Measurements from ENCODE around the gene NPAS3.

DNA sequence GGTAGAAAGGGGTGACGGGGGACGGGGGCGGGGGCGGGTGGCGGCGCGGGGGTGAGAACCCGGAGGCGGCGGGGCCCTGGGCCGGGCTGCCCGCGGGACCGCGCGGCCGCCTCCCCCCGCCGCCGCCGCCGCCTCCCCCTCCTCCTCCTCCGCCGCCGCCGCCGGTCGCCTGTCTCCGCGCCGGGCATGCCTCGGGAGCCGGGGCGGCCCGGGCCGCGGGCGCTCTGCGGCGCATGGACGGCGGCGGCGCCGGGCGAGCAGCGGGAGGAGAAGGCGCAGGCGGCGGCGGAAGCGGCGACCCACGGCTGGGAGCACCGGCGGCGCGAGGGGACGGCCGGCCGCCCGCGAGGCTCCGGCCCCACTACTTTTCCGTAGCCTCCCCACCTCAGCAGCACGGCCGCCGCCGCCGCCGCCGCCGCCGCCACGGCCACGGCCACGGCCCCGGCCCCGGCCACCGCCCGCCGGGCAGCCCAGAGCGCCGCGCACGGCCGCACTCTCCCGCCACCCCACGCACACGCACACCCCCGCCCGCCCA, at the start of gene NPAS3:
- TF ChIP-seq CREM (IDR thresholded peaks at IDR 0.05) (no peak), CREM (CRISPR knock-in tag; IDR thresholded peaks at IDR 0.05) (no peak), CBX2 (IDR thresholded peaks at IDR 0.05; ENCODE audit: low read depth, low read length) (no peak), CBX2 (CRISPR knock-in tag; IDR thresholded peaks at IDR 0.05; ENCODE audit: low read depth) (no peak), FOSL1 (CRISPR knock-in tag; IDR thresholded peaks at IDR 0.05; ENCODE audit: borderline replicate concordance) (no peak), HNRNPUL1 (IDR thresholded peaks at IDR 0.05; ENCODE audit: low read depth, low read length) (no peak), CBX1 (IDR thresholded peaks at IDR 0.05; ENCODE audit: low read depth) (no peak)
- TF ChIP-seq, protein P1, sequence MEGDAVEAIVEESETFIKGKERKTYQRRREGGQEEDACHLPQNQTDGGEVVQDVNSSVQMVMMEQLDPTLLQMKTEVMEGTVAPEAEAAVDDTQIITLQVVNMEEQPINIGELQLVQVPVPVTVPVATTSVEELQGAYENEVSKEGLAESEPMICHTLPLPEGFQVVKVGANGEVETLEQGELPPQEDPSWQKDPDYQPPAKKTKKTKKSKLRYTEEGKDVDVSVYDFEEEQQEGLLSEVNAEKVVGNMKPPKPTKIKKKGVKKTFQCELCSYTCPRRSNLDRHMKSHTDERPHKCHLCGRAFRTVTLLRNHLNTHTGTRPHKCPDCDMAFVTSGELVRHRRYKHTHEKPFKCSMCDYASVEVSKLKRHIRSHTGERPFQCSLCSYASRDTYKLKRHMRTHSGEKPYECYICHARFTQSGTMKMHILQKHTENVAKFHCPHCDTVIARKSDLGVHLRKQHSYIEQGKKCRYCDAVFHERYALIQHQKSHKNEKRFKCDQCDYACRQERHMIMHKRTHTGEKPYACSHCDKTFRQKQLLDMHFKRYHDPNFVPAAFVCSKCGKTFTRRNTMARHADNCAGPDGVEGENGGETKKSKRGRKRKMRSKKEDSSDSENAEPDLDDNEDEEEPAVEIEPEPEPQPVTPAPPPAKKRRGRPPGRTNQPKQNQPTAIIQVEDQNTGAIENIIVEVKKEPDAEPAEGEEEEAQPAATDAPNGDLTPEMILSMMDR (CRISPR knock-in tag; IDR thresholded peaks at IDR 0.05) = no peak
- TF ChIP-seq, protein P2, sequence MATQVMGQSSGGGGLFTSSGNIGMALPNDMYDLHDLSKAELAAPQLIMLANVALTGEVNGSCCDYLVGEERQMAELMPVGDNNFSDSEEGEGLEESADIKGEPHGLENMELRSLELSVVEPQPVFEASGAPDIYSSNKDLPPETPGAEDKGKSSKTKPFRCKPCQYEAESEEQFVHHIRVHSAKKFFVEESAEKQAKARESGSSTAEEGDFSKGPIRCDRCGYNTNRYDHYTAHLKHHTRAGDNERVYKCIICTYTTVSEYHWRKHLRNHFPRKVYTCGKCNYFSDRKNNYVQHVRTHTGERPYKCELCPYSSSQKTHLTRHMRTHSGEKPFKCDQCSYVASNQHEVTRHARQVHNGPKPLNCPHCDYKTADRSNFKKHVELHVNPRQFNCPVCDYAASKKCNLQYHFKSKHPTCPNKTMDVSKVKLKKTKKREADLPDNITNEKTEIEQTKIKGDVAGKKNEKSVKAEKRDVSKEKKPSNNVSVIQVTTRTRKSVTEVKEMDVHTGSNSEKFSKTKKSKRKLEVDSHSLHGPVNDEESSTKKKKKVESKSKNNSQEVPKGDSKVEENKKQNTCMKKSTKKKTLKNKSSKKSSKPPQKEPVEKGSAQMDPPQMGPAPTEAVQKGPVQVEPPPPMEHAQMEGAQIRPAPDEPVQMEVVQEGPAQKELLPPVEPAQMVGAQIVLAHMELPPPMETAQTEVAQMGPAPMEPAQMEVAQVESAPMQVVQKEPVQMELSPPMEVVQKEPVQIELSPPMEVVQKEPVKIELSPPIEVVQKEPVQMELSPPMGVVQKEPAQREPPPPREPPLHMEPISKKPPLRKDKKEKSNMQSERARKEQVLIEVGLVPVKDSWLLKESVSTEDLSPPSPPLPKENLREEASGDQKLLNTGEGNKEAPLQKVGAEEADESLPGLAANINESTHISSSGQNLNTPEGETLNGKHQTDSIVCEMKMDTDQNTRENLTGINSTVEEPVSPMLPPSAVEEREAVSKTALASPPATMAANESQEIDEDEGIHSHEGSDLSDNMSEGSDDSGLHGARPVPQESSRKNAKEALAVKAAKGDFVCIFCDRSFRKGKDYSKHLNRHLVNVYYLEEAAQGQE (IDR thresholded peaks at IDR 0.05; ENCODE audit: borderline replicate concordance in 1 of 2, low read depth in 1 of 2, low read length in 2 of 2) = no peak
- TF ChIP-seq, protein P3, sequence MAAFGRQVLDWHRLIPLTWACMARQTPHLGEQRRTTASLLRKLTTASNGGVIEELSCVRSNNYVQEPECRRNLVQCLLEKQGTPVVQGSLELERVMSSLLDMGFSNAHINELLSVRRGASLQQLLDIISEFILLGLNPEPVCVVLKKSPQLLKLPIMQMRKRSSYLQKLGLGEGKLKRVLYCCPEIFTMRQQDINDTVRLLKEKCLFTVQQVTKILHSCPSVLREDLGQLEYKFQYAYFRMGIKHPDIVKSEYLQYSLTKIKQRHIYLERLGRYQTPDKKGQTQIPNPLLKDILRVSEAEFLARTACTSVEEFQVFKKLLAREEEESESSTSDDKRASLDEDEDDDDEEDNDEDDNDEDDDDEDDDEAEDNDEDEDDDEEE (CRISPR knock-in tag; IDR thresholded peaks at IDR 0.05) = no peak
- TF ChIP-seq, protein P4, sequence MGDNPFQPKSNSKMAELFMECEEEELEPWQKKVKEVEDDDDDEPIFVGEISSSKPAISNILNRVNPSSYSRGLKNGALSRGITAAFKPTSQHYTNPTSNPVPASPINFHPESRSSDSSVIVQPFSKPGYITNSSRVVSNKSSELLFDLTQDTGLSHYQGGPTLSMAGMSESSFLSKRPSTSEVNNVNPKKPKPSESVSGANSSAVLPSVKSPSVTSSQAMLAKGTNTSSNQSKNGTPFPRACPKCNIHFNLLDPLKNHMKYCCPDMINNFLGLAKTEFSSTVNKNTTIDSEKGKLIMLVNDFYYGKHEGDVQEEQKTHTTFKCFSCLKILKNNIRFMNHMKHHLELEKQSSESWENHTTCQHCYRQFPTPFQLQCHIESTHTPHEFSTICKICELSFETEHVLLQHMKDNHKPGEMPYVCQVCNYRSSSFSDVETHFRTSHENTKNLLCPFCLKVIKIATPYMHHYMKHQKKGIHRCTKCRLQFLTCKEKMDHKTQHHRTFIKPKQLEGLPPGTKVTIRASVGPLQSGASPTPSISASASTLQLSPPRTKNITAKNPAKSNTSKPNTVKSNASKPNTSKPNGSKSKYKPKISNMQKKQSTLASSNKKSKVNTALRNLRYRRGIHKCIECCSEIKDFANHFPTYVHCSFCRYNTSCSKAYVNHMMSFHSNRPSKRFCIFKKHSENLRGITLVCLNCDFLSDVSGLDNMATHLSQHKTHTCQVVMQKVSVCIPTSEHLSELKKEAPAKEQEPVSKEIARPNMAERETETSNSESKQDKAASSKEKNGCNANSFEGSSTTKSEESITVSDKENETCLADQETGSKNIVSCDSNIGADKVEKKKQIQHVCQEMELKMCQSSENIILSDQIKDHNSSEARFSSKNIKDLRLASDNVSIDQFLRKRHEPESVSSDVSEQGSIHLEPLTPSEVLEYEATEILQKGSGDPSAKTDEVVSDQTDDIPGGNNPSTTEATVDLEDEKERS (CRISPR knock-in tag; IDR thresholded peaks at IDR 0.05) = no peak

All from HepG2 (cell line).